ENCODE results near the gene HSFX1.
"Not testable (repeated sequence)": the region's sequence is repeated elsewhere in the genome, so short reads cannot be mapped to it uniquely, and the experiment has no call there.

Gene HSFX1

GRCh38 chrX:149758068-149758714 is 15.7 kb upstream of the HSFX1 start:
- Histone ChIP-seq H3K9me2 (replicated peaks; ENCODE audit: insufficient read depth, low read length) (no peaks in the 10 kb centered on the region), H3K9me3 (replicated peaks; ENCODE audit: insufficient read depth, low read length) (no peaks in the 10 kb centered on the region), H3K27ac (ENCODE audit: low read length) (no peak overlapping the region), H4K20me1 (ENCODE audit: insufficient read depth, low read length) (no peaks in the 10 kb centered on the region), H3K36me3 (replicated peaks; ENCODE audit: insufficient read depth, low read length) (no peaks in the 10 kb centered on the region), H3K4me2 (ENCODE audit: low read depth, low read length) (no peak overlapping the region), H3K4me3 (ENCODE audit: low read length) (no peak overlapping the region), H3K4me1 (ENCODE audit: low read length) (no peaks in the 10 kb centered on the region), H3K27me3 (replicated peaks; ENCODE audit: insufficient read depth, low read length) (no peaks in the 10 kb centered on the region), H3K9ac (ENCODE audit: low read length) (no peak overlapping the region), H3K79me2 (ENCODE audit: low read length) (no peaks in the 10 kb centered on the region), H2AFZ (ENCODE audit: low read length) (no peak overlapping the region), H3F3A (ENCODE audit: insufficient read depth, low read length) (no peaks in the 10 kb centered on the region)
- no peak for TF ChIP-seq EZH2phosphoT487 (IDR thresholded peaks at IDR 0.05; ENCODE audit: low read length)
- TF ChIP-seq EZH2 (optimal IDR thresholded peaks at IDR 0.05; ENCODE audit: low read depth, low read length), result no peak
- no peak for TF ChIP-seq CTCF (IDR thresholded peaks at IDR 0.05; ENCODE audit: low read length)
- no peak for DNase-seq

DNA sequence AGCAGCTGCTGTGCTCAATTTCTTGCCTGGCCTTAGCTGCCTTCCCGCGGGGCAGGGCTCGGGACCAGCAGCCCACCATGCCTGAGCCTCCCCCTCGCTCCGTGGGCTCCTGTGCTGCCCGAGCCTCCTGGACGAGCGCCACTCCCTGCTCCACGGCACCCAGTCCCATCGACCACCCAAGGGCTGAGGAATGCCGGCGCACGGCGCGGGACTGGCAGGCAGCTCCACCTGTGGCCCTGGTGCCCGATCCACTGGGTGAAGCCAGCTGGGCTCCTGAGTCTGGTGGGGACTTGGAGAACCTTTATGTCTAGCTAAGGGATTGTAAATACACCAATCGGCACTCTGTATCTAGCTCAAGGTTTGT is 15.2 kb upstream of the HSFX1 start:
- not testable (repeated sequence) for H3F3A ChIP-seq (ENCODE audit: insufficient read depth, low read length); H3K4me3 ChIP-seq (ENCODE audit: low read length); DNase-seq; H3K27me3 ChIP-seq (replicated peaks; ENCODE audit: insufficient read depth, low read length); H3K4me1 ChIP-seq (ENCODE audit: low read length); H3K79me2 ChIP-seq (ENCODE audit: low read length); H3K4me2 ChIP-seq (ENCODE audit: low read depth, low read length); H4K20me1 ChIP-seq (ENCODE audit: insufficient read depth, low read length); H3K27ac ChIP-seq (ENCODE audit: low read length); H3K9ac ChIP-seq (ENCODE audit: low read length); H3K9me2 ChIP-seq (replicated peaks; ENCODE audit: insufficient read depth, low read length); H2AFZ ChIP-seq (ENCODE audit: low read length); H3K36me3 ChIP-seq (replicated peaks; ENCODE audit: insufficient read depth, low read length); H3K9me3 ChIP-seq (replicated peaks; ENCODE audit: insufficient read depth, low read length)

DNA sequence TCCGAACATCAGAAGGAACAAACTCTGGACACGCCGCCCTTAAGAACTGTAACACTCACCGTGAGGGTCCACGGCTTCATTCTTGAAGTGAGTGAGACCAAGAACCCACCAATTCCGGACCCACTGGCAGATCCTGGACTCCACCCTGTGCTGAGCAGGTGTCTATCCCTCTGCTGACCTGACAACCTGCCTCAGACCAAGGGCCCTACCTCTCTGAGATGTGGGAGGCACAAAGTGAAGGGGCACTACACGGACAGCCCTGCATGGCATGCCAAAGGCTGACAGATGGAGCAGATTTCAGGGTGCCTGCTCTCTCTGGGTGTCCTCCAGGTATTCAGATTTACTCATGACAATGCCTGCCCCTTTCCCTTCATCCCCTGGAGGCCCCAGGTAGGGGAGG is 14.0 kb upstream of the HSFX1 start:
- no peak overlapping the region for H3K9ac ChIP-seq (ENCODE audit: low read length)
- H2AFZ ChIP-seq (ENCODE audit: low read length), result no peak overlapping the region
- H3K4me3 ChIP-seq (ENCODE audit: low read length), result no peak overlapping the region
- no peaks in the 10 kb centered on the region for H3F3A ChIP-seq (ENCODE audit: insufficient read depth, low read length)
- H3K4me1 ChIP-seq (ENCODE audit: low read length), result no peaks in the 10 kb centered on the region
- DNase-seq, result no peak
- no peaks in the 10 kb centered on the region for H3K27me3 ChIP-seq (replicated peaks; ENCODE audit: insufficient read depth, low read length)
- H3K9me2 ChIP-seq (replicated peaks; ENCODE audit: insufficient read depth, low read length), result no peaks in the 10 kb centered on the region
- no peaks in the 10 kb centered on the region for H3K9me3 ChIP-seq (replicated peaks; ENCODE audit: insufficient read depth, low read length)
- H3K27ac ChIP-seq (ENCODE audit: low read length), result no peak overlapping the region
- H3K4me2 ChIP-seq (ENCODE audit: low read depth, low read length), result no peak overlapping the region
- TF ChIP-seq EZH2 (optimal IDR thresholded peaks at IDR 0.05; ENCODE audit: low read depth, low read length), result no peak
- no peak for TF ChIP-seq EZH2phosphoT487 (IDR thresholded peaks at IDR 0.05; ENCODE audit: low read length)
- no peak for TF ChIP-seq CTCF (IDR thresholded peaks at IDR 0.05; ENCODE audit: low read length)
- no peaks in the 10 kb centered on the region for H3K36me3 ChIP-seq (replicated peaks; ENCODE audit: insufficient read depth, low read length)
- H4K20me1 ChIP-seq (ENCODE audit: insufficient read depth, low read length), result no peaks in the 10 kb centered on the region
- H3K79me2 ChIP-seq (ENCODE audit: low read length), result no peaks in the 10 kb centered on the region

GRCh38 chrX:149760965-149761364 is 12.9 kb upstream of the HSFX1 start:
- no peaks in the 10 kb centered on the region for H3K9me2 ChIP-seq (replicated peaks; ENCODE audit: insufficient read depth, low read length)
- H3K9ac ChIP-seq (ENCODE audit: low read length), result no peak overlapping the region
- H3K27ac ChIP-seq (ENCODE audit: low read length), result no peak overlapping the region
- H3K4me3 ChIP-seq (ENCODE audit: low read length), result no peak overlapping the region
- H3K9me3 ChIP-seq (replicated peaks; ENCODE audit: insufficient read depth, low read length), result no peaks in the 10 kb centered on the region
- H3K79me2 ChIP-seq (ENCODE audit: low read length), result no peaks in the 10 kb centered on the region
- no peaks in the 10 kb centered on the region for H3K4me1 ChIP-seq (ENCODE audit: low read length)
- DNase-seq, result no peak
- no peaks in the 10 kb centered on the region for H3F3A ChIP-seq (ENCODE audit: insufficient read depth, low read length)
- H4K20me1 ChIP-seq (ENCODE audit: insufficient read depth, low read length), result no peaks in the 10 kb centered on the region
- no peaks in the 10 kb centered on the region for H3K27me3 ChIP-seq (replicated peaks; ENCODE audit: insufficient read depth, low read length)
- no peak overlapping the region for H3K4me2 ChIP-seq (ENCODE audit: low read depth, low read length)
- TF ChIP-seq EZH2phosphoT487 (IDR thresholded peaks at IDR 0.05; ENCODE audit: low read length) (no peak), CTCF (IDR thresholded peaks at IDR 0.05; ENCODE audit: low read length) (no peak), EZH2 (optimal IDR thresholded peaks at IDR 0.05; ENCODE audit: low read depth, low read length) (no peak)
- H2AFZ ChIP-seq (ENCODE audit: low read length), result no peak overlapping the region
- H3K36me3 ChIP-seq (replicated peaks; ENCODE audit: insufficient read depth, low read length), result no peaks in the 10 kb centered on the region

DNA sequence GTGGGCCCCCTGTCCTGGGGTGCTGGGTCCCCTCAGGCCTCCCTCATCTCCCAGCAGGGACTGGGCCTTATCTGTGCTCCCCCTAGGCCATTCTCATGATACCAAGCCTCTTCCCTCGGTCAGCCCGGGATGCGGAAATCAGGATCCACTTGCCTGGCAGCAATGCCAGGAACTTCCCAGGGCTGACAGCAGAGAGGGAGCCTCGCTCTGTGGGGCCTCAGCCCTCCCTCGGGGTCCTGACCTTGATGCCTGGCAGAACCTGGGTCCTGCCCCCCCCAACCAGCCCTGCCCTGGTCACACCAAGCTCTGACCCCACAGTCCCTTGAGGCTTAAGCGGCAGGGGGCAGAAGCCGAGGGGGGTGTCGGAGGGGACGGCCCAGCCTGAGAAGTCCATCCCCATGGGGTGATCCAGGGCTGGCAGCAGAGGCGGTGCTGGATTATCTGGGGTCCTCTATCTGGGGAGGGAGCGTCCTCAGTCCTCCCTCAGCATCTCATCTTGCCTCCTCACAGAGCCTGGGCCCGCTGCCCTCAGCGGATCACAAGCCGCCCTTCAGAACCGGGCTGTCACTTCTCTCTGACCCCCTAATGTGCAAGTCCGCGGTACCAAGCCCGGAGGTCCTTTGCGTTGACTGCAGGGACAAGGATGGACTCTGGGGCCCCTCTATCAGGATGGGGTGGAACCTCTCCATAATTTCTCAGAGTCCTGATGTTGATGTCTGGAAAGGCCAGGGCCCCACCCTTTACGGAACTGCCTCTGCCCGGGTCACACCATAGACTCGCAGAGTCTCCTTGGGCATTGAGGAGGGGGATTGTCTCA is 11.8 kb upstream of the HSFX1 start:
- H2AFZ ChIP-seq (ENCODE audit: low read length); H3K27me3 ChIP-seq (replicated peaks; ENCODE audit: insufficient read depth, low read length); H3K27ac ChIP-seq (ENCODE audit: low read length); H4K20me1 ChIP-seq (ENCODE audit: insufficient read depth, low read length); H3K9ac ChIP-seq (ENCODE audit: low read length); H3K9me3 ChIP-seq (replicated peaks; ENCODE audit: insufficient read depth, low read length); H3K9me2 ChIP-seq (replicated peaks; ENCODE audit: insufficient read depth, low read length); H3K36me3 ChIP-seq (replicated peaks; ENCODE audit: insufficient read depth, low read length); H3F3A ChIP-seq (ENCODE audit: insufficient read depth, low read length); H3K4me2 ChIP-seq (ENCODE audit: low read depth, low read length); H3K79me2 ChIP-seq (ENCODE audit: low read length); H3K4me1 ChIP-seq (ENCODE audit: low read length); H3K4me3 ChIP-seq (ENCODE audit: low read length); DNase-seq: not testable (repeated sequence)
